HFFc6 (cell line): Measurements from ENCODE around the gene OR51M1. TPM values are rescaled to one million over a fixed set of nuclear protein-coding genes. Genes with fewer than 3 reads are reported as not detected.
A peak's percentile ranks its signal among the peaks of the same experiment; 100 is the strongest.
"Not testable (repeated sequence)": the region's sequence is repeated elsewhere in the genome, so short reads cannot be mapped to it uniquely, and the experiment has no call there.

Source experiments
- DNase-seq: peaks from one replicate; pipeline ENCODE4 v3.0.0-alpha.2; 2018
- H3K27ac Mint-ChIP-seq: 2 replicates; pipeline ENCODE4 v1.8.0; 2020; ENCODE audit warnings: mild to moderate bottlenecking, mixed read lengths
- H3K27me3 Mint-ChIP-seq: 2 replicates; pipeline ENCODE4 v1.8.0; 2021; ENCODE audit warnings: mild to moderate bottlenecking, moderate library complexity, mixed read lengths; ENCODE audit not compliant: insufficient read depth
- H3K36me3 Mint-ChIP-seq: 2 replicates; pipeline ENCODE4 v1.8.0; 2021; ENCODE audit warnings: low read depth, mixed read lengths
- H3K4me1 Mint-ChIP-seq: 2 replicates; pipeline ENCODE4 v1.8.0; 2020; ENCODE audit warnings: low read depth, mixed read lengths
- H3K4me3 Mint-ChIP-seq: 2 replicates; pipeline ENCODE4 v1.8.0; 2020; ENCODE audit warnings: mild to moderate bottlenecking, moderate library complexity, mixed read lengths
- H3K9me3 Mint-ChIP-seq: 2 replicates; pipeline ENCODE4 v1.8.0; 2020; ENCODE audit warnings: mild to moderate bottlenecking, mixed read lengths
- CTCF ChIP-seq: fragments of 200-600 bp; sonication (generic); IDR thresholded peaks from 2 replicates; pipeline ENCODE4 v1.5.0; 2021; ENCODE audit warnings: antibody characterized with exemption, mild to moderate bottlenecking
- long read RNA-seq: library from polyadenylated mRNA; unstranded; transcript quantifications from one replicate; pipeline ENCODE4 v2.0.0, GENCODE V29; 2019
- total RNA-seq, 6 experiments: library from RNA; stranded (reverse); fragmentation: NEBNext Ultra II Directional; extraction: Animal tissue kit (Norgen Biotek cat#: 25700); gene quantifications; 2 replicates in 1 of 6; 3 replicates in 5 of 6; pipeline ENCODE4 v1.2.3, GENCODE V29; 2021

The OR51M1 gene
- under 1 TPM in 1 of 6 experiments, not detected in 5; 0.09 TPM for total RNA-seq
- long read RNA-seq: 0 reads

- TF ChIP-seq CTCF: no peak
- Mint-ChIP-seq H3K4me3 (no peak within 1 kb of the TSS), H3K9me3 (no peaks in the 10 kb centered on the region), H3K27me3 (peaks cover 2% of the 10 kb centered on the region; the same call in 1 of the 2 replicates), H3K4me1 (peaks cover 6% of the 10 kb centered on the region), H3K27ac (no peak within 1 kb of the TSS), H3K36me3 (no peaks in the 10 kb centered on the region)
- DNase-seq: no peak
Observed at GRCh38 chr11:5383576-5383975, at the start of gene OR51M1. Gene OR51M1 (plus strand): TSS chr11:5383812. CDS start chr11:5389399, 5,587 bp downstream.

- DNase-seq: no peak
- H3K27ac Mint-ChIP-seq: peak overlapping the region; percentile 3; the same call in 1 of the 2 replicates
- H3K27me3 Mint-ChIP-seq: no peaks in the 10 kb centered on the region
- no peaks in the 10 kb centered on the region for H3K36me3 Mint-ChIP-seq
- H3K4me1 Mint-ChIP-seq: peaks cover 68% of the 10 kb centered on the region
- no peaks in the 10 kb centered on the region for H3K9me3 Mint-ChIP-seq
- TF ChIP-seq CTCF: no peak
- H3K4me3 Mint-ChIP-seq: no peak overlapping the region
Observed at GRCh38 chr11:5335170-5335569, 48.4 kb upstream of the OR51M1 start.

- H3K27me3 Mint-ChIP-seq: no peaks in the 10 kb centered on the region
- no peak overlapping the region for H3K4me3 Mint-ChIP-seq
- peaks cover 68% of the 10 kb centered on the region for H3K4me1 Mint-ChIP-seq
- DNase-seq: peak; percentile 17
- H3K36me3 Mint-ChIP-seq: no peaks in the 10 kb centered on the region
- H3K9me3 Mint-ChIP-seq: no peaks in the 10 kb centered on the region
- no peak for TF ChIP-seq CTCF
- no peak overlapping the region for H3K27ac Mint-ChIP-seq
Observed at GRCh38 chr11:5336331-5336730, 47.3 kb upstream of the OR51M1 start.

GRCh38 chr11:5337253-5337652 lies 46.4 kb upstream of the OR51M1 start:
- not testable (repeated sequence) for H3K36me3 Mint-ChIP-seq, H3K27ac Mint-ChIP-seq, H3K27me3 Mint-ChIP-seq, H3K4me3 Mint-ChIP-seq, H3K9me3 Mint-ChIP-seq, DNase-seq
- H3K4me1 Mint-ChIP-seq: peaks cover 65% of the 10 kb centered on the region

GRCh38 chr11:5339771-5340322 lies 43.8 kb upstream of the OR51M1 start:
- H3K36me3 Mint-ChIP-seq: peaks cover 4% of the 10 kb centered on the region; the same call in 1 of the 2 replicates
- H3K4me3 Mint-ChIP-seq: no peak overlapping the region
- peaks cover 69% of the 10 kb centered on the region for H3K4me1 Mint-ChIP-seq
- H3K9me3 Mint-ChIP-seq: no peaks in the 10 kb centered on the region
- H3K27ac Mint-ChIP-seq: no peak overlapping the region; the same call in 1 of the 2 replicates
- TF ChIP-seq CTCF: no peak
- H3K27me3 Mint-ChIP-seq: no peaks in the 10 kb centered on the region
- no peak for DNase-seq

GRCh38 chr11:5343474-5344335 lies 39.9 kb upstream of the OR51M1 start, which contains the start of gene OR51B5:
Gene OR51B5 (minus strand): TSS chr11:5343524. CDS start chr11:5343524, 0 bp downstream.
- Mint-ChIP-seq H3K4me1 (peaks cover 72% of the 10 kb centered on the region), H3K27ac (peak within 1 kb of the TSS; percentile 73), H3K36me3 (peaks cover 4% of the 10 kb centered on the region; the same call in 1 of the 2 replicates), H3K27me3 (no peaks in the 10 kb centered on the region), H3K9me3 (no peaks in the 10 kb centered on the region), H3K4me3 (peak within 1 kb of the TSS; percentile 18)
- DNase-seq: no peak
- TF ChIP-seq CTCF: no peak
